8988T (cell line): Measurements from ENCODE around the gene PRSS35.
"Not testable (repeated sequence)": the region's sequence is repeated elsewhere in the genome, so short reads cannot be mapped to it uniquely, and the experiment has no call there.

Experiments used
- DNase-seq: peaks from one replicate; pipeline ENCODE4 v3.0.0; 2011

Gene PRSS35

GRCh38 chr6:83511901-83512681 lies at the start of gene PRSS35:
Gene PRSS35 (plus strand): TSS chr6:83512534. CDS start chr6:83523442, 10,908 bp downstream.
- DNase-seq: peak; percentile 13

GRCh38 chr6:83463886-83464285 lies 48.4 kb upstream of the PRSS35 start:
- DNase-seq: no peak

GRCh38 chr6:83464381-83465140 lies 47.8 kb upstream of the PRSS35 start:
- no peak for DNase-seq

- DNase-seq: no peak
Observed at GRCh38 chr6:83466328-83466727, 46.0 kb upstream of the PRSS35 start.

- no peak for DNase-seq
Observed at GRCh38 chr6:83467620-83468036, 44.7 kb upstream of the PRSS35 start.

- no peak for DNase-seq
Observed at GRCh38 chr6:83470001-83470400, 42.3 kb upstream of the PRSS35 start.

GRCh38 chr6:83470587-83470986 lies 41.7 kb upstream of the PRSS35 start:
- no peak for DNase-seq

GRCh38 chr6:83472767-83473166 lies 39.6 kb upstream of the PRSS35 start:
- DNase-seq: no peak

- DNase-seq: no peak
Observed at GRCh38 chr6:83474309-83474708, 38.0 kb upstream of the PRSS35 start.

GRCh38 chr6:83476971-83477370 lies 35.4 kb upstream of the PRSS35 start:
- no peak for DNase-seq

- no peak for DNase-seq
Observed at GRCh38 chr6:83479389-83479788, 32.9 kb upstream of the PRSS35 start.

- no peak for DNase-seq
Observed at GRCh38 chr6:83480470-83480869, 31.9 kb upstream of the PRSS35 start.

- not testable (repeated sequence) for DNase-seq
Observed at GRCh38 chr6:83481938-83482337, 30.4 kb upstream of the PRSS35 start.

- no peak for DNase-seq
Observed at GRCh38 chr6:83488448-83488847, 23.9 kb upstream of the PRSS35 start.

GRCh38 chr6:83488861-83489260 lies 23.5 kb upstream of the PRSS35 start:
- no peak for DNase-seq

- no peak for DNase-seq
Observed at GRCh38 chr6:83490217-83490807, 22.0 kb upstream of the PRSS35 start.

- DNase-seq: no peak
Observed at GRCh38 chr6:83505356-83505755, 7.0 kb upstream of the PRSS35 start.

GRCh38 chr6:83509441-83509840 lies 2.9 kb upstream of the PRSS35 start:
- no peak for DNase-seq

GRCh38 chr6:83510791-83511190 lies 1.5 kb upstream of the PRSS35 start:
- DNase-seq: no peak

GRCh38 chr6:83511266-83511665 lies 1.1 kb upstream of the PRSS35 start:
- DNase-seq: no peak

- no peak for DNase-seq
Observed at GRCh38 chr6:83514466-83514865, 2.1 kb downstream of the PRSS35 start.

- DNase-seq: peak; percentile 10
Observed at GRCh38 chr6:83514866-83515466, 2.6 kb downstream of the PRSS35 start.

GRCh38 chr6:83517500-83517899 lies 5.2 kb downstream of the PRSS35 start:
- no peak for DNase-seq
